Measurements from ENCODE around the gene KCNH6. TPM values are rescaled to one million over a fixed set of nuclear protein-coding genes. Genes with fewer than 3 reads are reported as not detected.

The KCNH6 gene
- total and polyA plus RNA-seq, 4 donors = 0.09 TPM; not detected in 3

DNA sequence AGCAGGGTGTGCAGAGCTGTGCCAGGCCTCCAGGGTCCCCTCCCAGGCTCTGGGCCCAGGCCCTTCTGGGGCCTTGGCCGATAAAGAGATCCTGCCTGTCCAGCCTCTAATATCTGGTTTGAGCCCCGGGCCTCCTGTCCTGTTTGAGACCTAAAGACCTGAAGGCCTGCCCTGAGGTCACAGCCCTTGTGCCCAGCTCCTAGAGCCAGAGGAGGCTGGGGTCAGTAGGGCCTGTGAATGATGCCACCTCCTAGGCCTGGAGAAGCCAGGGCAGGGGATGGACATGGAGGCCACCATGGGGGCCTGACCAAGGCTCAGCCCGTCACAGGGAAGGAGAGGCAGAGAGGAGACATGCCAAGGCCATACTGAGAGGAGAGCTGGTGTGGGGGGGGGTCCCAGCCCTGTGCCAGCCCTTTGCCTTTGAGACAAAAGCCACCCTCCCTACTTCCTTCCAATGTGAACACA is 7.4 kb downstream of the KCNH6 start:
- Histone ChIP-seq H3K9ac (ENCODE audit: low read depth in 1 of 2, low read length in 2 of 2) (no peak overlapping the region), H3K36me3 (ENCODE audit: control insufficient read depth in 4 of 4, insufficient read depth in 3 of 4, low read depth in 1 of 4, low read length in 3 of 4) (no peaks in the 10 kb centered on the region), H3K27me3 (ENCODE audit: control insufficient read depth in 4 of 4, insufficient read depth in 4 of 4, low read length in 3 of 4) (peaks cover 0 to 4% (median 0%) of the 10 kb centered on the region in 4 donors), H3K4me3 (ENCODE audit: low read depth in 1 of 3, low read length in 3 of 3) (no peak overlapping the region), H3K27ac (ENCODE audit: low read depth in 1 of 2, low read length in 2 of 2) (no peak overlapping the region), H3K9me3 (ENCODE audit: control insufficient read depth in 4 of 4, low read length in 3 of 4) (no peaks in the 10 kb centered on the region), H3K4me1 (ENCODE audit: control insufficient read depth in 4 of 4, insufficient read depth in 4 of 4, low read length in 3 of 4) (no peaks in the 10 kb centered on the region)
- TF ChIP-seq, protein P1, sequence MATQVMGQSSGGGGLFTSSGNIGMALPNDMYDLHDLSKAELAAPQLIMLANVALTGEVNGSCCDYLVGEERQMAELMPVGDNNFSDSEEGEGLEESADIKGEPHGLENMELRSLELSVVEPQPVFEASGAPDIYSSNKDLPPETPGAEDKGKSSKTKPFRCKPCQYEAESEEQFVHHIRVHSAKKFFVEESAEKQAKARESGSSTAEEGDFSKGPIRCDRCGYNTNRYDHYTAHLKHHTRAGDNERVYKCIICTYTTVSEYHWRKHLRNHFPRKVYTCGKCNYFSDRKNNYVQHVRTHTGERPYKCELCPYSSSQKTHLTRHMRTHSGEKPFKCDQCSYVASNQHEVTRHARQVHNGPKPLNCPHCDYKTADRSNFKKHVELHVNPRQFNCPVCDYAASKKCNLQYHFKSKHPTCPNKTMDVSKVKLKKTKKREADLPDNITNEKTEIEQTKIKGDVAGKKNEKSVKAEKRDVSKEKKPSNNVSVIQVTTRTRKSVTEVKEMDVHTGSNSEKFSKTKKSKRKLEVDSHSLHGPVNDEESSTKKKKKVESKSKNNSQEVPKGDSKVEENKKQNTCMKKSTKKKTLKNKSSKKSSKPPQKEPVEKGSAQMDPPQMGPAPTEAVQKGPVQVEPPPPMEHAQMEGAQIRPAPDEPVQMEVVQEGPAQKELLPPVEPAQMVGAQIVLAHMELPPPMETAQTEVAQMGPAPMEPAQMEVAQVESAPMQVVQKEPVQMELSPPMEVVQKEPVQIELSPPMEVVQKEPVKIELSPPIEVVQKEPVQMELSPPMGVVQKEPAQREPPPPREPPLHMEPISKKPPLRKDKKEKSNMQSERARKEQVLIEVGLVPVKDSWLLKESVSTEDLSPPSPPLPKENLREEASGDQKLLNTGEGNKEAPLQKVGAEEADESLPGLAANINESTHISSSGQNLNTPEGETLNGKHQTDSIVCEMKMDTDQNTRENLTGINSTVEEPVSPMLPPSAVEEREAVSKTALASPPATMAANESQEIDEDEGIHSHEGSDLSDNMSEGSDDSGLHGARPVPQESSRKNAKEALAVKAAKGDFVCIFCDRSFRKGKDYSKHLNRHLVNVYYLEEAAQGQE (IDR thresholded peaks at IDR 0.05) = no peak
- TF ChIP-seq JUND (IDR thresholded peaks at IDR 0.05) (no peak), YY1 (IDR thresholded peaks at IDR 0.05) (no peak), SP1 (IDR thresholded peaks at IDR 0.05) (no peak), GABPA (IDR thresholded peaks at IDR 0.05 in 1 of 2, conservative IDR thresholded peaks at IDR 0.05 in 1 of 2) (no peak), TAF1 (conservative IDR thresholded peaks at IDR 0.05) (no peak)
- TF ChIP-seq, protein P2, sequence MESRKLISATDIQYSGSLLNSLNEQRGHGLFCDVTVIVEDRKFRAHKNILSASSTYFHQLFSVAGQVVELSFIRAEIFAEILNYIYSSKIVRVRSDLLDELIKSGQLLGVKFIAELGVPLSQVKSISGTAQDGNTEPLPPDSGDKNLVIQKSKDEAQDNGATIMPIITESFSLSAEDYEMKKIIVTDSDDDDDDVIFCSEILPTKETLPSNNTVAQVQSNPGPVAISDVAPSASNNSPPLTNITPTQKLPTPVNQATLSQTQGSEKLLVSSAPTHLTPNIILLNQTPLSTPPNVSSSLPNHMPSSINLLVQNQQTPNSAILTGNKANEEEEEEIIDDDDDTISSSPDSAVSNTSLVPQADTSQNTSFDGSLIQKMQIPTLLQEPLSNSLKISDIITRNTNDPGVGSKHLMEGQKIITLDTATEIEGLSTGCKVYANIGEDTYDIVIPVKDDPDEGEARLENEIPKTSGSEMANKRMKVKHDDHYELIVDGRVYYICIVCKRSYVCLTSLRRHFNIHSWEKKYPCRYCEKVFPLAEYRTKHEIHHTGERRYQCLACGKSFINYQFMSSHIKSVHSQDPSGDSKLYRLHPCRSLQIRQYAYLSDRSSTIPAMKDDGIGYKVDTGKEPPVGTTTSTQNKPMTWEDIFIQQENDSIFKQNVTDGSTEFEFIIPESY (IDR thresholded peaks at IDR 0.05) = no peak
- WGBS = 92% methylated on average over 3 of the region's 3 CpGs
- DNase-seq (ENCODE audit: low spot score) = no peak

DNA sequence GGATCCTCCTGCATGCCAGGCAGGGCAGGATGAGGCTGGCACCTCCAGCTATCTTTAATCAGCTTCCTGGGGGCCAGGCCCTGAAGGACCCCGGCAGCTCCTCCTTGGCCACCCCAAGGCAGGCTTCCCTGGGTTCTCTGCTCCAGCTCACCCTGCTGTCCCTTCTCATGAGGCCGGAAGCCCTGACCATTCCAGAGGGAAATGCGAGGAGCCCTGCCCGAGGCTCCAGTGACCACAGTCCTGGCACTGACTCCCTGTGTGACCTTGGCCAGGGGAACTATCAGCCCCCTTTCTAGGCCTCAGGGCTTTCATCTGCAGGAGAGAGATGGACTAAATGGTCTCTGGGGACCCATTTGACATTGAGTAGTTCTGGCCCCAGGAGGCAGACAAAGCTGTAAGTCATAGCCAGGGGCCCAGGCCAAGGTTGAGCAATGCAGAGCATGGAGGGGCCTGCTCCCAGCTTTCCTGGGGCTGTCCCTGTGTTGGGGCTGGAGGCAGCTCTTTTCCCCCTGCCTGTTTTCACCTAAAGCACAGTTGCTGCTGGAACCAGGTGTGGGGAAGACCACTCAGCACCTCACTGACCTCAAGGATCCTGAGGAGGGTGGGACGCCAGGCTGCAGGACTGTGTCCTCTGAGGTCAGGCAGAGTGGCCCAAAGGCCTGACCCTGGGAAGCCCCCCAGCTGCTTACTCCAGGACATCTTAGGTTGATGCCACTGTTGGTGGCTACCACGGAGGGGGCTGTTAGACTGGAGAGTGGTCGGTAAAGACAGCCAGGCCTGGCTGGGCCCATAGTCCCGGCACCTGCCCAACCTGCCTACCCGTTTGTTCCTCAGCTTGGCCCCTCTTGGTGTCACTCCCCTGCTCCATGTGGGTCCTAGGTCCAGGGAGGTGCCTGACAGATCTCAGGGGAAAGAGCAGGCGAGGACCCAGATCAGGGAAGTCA is 8.1 kb downstream of the KCNH6 start:
- Histone ChIP-seq H3K9ac (ENCODE audit: low read depth in 1 of 2, low read length in 2 of 2) (no peak overlapping the region), H3K4me1 (ENCODE audit: control insufficient read depth in 4 of 4, insufficient read depth in 4 of 4, low read length in 3 of 4) (no peaks in the 10 kb centered on the region), H3K4me3 (ENCODE audit: low read depth in 1 of 3, low read length in 3 of 3) (no peak overlapping the region), H3K27ac (ENCODE audit: low read depth in 1 of 2, low read length in 2 of 2) (no peak overlapping the region), H3K27me3 (ENCODE audit: control insufficient read depth in 4 of 4, insufficient read depth in 4 of 4, low read length in 3 of 4) (peaks cover 0 to 4% (median 0%) of the 10 kb centered on the region in 4 donors), H3K36me3 (ENCODE audit: control insufficient read depth in 4 of 4, insufficient read depth in 3 of 4, low read depth in 1 of 4, low read length in 3 of 4) (no peaks in the 10 kb centered on the region), H3K9me3 (ENCODE audit: control insufficient read depth in 4 of 4, low read length in 3 of 4) (no peaks in the 10 kb centered on the region)
- TF ChIP-seq, protein P3, sequence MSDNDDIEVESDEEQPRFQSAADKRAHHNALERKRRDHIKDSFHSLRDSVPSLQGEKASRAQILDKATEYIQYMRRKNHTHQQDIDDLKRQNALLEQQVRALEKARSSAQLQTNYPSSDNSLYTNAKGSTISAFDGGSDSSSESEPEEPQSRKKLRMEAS (IDR thresholded peaks at IDR 0.05) = no peak
- TF ChIP-seq EGR1 (IDR thresholded peaks at IDR 0.05; ENCODE audit: low read depth in 2 of 2) = no peak
- no peak for TF ChIP-seq JUND (IDR thresholded peaks at IDR 0.05)
- TF ChIP-seq TAF1 (conservative IDR thresholded peaks at IDR 0.05) = no peak
- TF ChIP-seq NR2F2 (IDR thresholded peaks at IDR 0.05) = no peak
- TF ChIP-seq, protein P4, sequence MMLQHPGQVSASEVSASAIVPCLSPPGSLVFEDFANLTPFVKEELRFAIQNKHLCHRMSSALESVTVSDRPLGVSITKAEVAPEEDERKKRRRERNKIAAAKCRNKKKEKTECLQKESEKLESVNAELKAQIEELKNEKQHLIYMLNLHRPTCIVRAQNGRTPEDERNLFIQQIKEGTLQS (IDR thresholded peaks at IDR 0.05) = no peak
- TF ChIP-seq FOXA2 (IDR thresholded peaks at IDR 0.05) = no peak
- no peak for TF ChIP-seq RXRA (IDR thresholded peaks at IDR 0.05)
- TF ChIP-seq, protein P1 (IDR thresholded peaks at IDR 0.05) = no peak
- TF ChIP-seq SP1 (IDR thresholded peaks at IDR 0.05) = no peak
- TF ChIP-seq HNF4G (IDR thresholded peaks at IDR 0.05) = no peak
- no peak for TF ChIP-seq RAD21 (IDR thresholded peaks at IDR 0.05)
- no peak for TF ChIP-seq FOXA1 (IDR thresholded peaks at IDR 0.05)
- no peak for DNase-seq (ENCODE audit: low spot score)
- 93% methylated on average over 10 of the region's 10 CpGs for WGBS
